Measurements from ENCODE around the gene CAMTA2. TPM values are rescaled to one million over a fixed set of nuclear protein-coding genes. Genes with fewer than 3 reads are reported as not detected.

CAMTA2 gene
- total and polyA plus RNA-seq, 9 of the 15 experiments (the other 6 are each of a cell fraction or from before 2014, with no cell fraction given), result 0.24 to 25.1 (median 6.3) TPM

GRCh38 chr17:4998027-4998731 is 10.7 kb upstream of the CAMTA2 start (continued):
- TF ChIP-seq CBX2 (IDR thresholded peaks at IDR 0.05; ENCODE audit: insufficient read depth, low read length, poor library complexity, severe bottlenecking), result no peak

GRCh38 chr17:4997302-4998026 is 10.0 kb upstream of the CAMTA2 start, which contains the start of the genes INCA1 and KIF1C:
INCA1 (minus strand) TSS chr17:4997522; CDS start chr17:4994437, 3,085 bp downstream.
KIF1C (plus strand) TSS chr17:4997950; CDS start chr17:5000247, 2,297 bp downstream.
- Histone ChIP-seq H2AFZ (ENCODE audit: low read depth, low read length) (peak within 1 kb of the TSS; percentile 94), H3K79me2 (ENCODE audit: control insufficient read depth, insufficient read depth, low read length) (peaks cover 16% of the 10 kb centered on the region), H3K9me1 (ENCODE audit: control insufficient read depth, insufficient read depth, low read length) (peaks cover 2% of the 10 kb centered on the region), H3K4me2 (ENCODE audit: insufficient read depth, low read length) (peak within 1 kb of the TSS; percentile 83), H3K27ac (ENCODE audit: extremely low read depth, low read depth, low read length) (peak within 1 kb of the TSS; percentile 83), H3K4me3 (peak within 1 kb of the TSS; percentile 74), H4K20me1 (replicated peaks; ENCODE audit: control insufficient read depth, insufficient read depth, low read length) (no peaks in the 10 kb centered on the region), H3K9ac (ENCODE audit: insufficient read depth in 1 of 2, low read depth in 2 of 2, low read length in 2 of 2) (peak within 1 kb of the TSS; percentile 75 to 95), H3K27me3 (ENCODE audit: control insufficient read depth in 2 of 2, insufficient read depth in 2 of 2, low read length in 2 of 2) (no peaks in the 10 kb centered on the region), H3K4me1 (replicated peaks in 1 of 2; ENCODE audit: control insufficient read depth in 2 of 2, insufficient read depth in 2 of 2, low read length in 2 of 2) (peaks cover 11 to 34% of the 10 kb centered on the region in 2 experiments; a peak in 3 of 5 replicates), H3K9me3 (replicated peaks; ENCODE audit: control insufficient read depth, insufficient read depth, low read depth, low read length) (no peaks in the 10 kb centered on the region), H3K36me3 (ENCODE audit: control insufficient read depth, insufficient read depth, low read length) (peaks cover 22% of the 10 kb centered on the region; the same call in 2 of the 3 replicates)
- BruUV-seq (replicated peaks), result no TSS peak
- ATAC-seq (peak; percentile 97), DNase-seq (ENCODE audit: extremely low read depth in 1 of 4, low spot score in 3 of 4) (peak; percentile 90 to 94 (median 90)), FAIRE-seq (no peak)
- 0% methylated on average over 5 of the region's 93 CpGs for WGBS (ENCODE audit: insufficient coverage, low coverage, missing lambda C conversion rate)
- in situ Hi-C loops (cut with MboI), result no loop called here
- intact Hi-C loops (cut with micrococcal nuclease), result no loop called here
- CTCF ChIA-PET (ENCODE audit: low intra/inter-chr PET ratio), result interaction anchor here (0.6 kb wide), 1 partner anchor 12 kb away, joined by 4 read pairs; no protein-coding TSS in a partner anchor
- POLR2A ChIA-PET, result interaction anchor here (0.6 to 1.3 kb wide), 5 partner anchors 9 to 64 kb away, joined by 3 to 13 read pairs (median 4); no protein-coding TSS in a partner anchor
- TF ChIP-seq FOXM1 (IDR thresholded peaks at IDR 0.05; ENCODE audit: low read depth) (peak; percentile 82), FOXM1 (CRISPR knock-in tag; IDR thresholded peaks at IDR 0.05; ENCODE audit: low read depth) (no peak), SOX6 (IDR thresholded peaks at IDR 0.05) (0 out of 2 replicates have a peak, but pooled peaks have one; percentile 9), NFATC3 (IDR thresholded peaks at IDR 0.05) (no peak), POLR3A (IDR thresholded peaks at IDR 0.05; ENCODE audit: borderline replicate concordance, extremely low read depth, insufficient read depth, insufficient read length) (no peak), MNT (conservative IDR thresholded peaks at IDR 0.05) (peak in 1 of 2 experiments; percentile 34; a peak in 2 of 4 replicates), FOXA1 (IDR thresholded peaks at IDR 0.05; ENCODE audit: borderline replicate concordance) (no peak), KAT8 (IDR thresholded peaks at IDR 0.05; ENCODE audit: low read depth) (no peak), SUPT5H (IDR thresholded peaks at IDR 0.05) (peak; percentile 59), POLR2A (conservative IDR thresholded peaks at IDR 0.05) (peak; percentile 67), PHF8 (IDR thresholded peaks at IDR 0.05; ENCODE audit: borderline replicate concordance, low read length) (peak; percentile 50; the same call in 1 of the 2 replicates), SPI1 (IDR thresholded peaks at IDR 0.05; ENCODE audit: borderline replicate concordance, low read depth, low read length) (no peak), RFX5 (IDR thresholded peaks at IDR 0.05; ENCODE audit: low read depth, low read length) (no peak), POLR2H (tag; IDR thresholded peaks at IDR 0.05; ENCODE audit: low read depth) (no peak), SREBF1 (IDR thresholded peaks at IDR 0.05; ENCODE audit: borderline replicate concordance, low read depth, low read length) (no peak), MYBL2 (IDR thresholded peaks at IDR 0.05; ENCODE audit: low read depth) (no peak), MYBL2 (CRISPR knock-in tag; IDR thresholded peaks at IDR 0.05; ENCODE audit: borderline replicate concordance) (no peak), ATF7 (IDR thresholded peaks at IDR 0.05) (peak; percentile 55)
